ENCODE data around the gene PPP4R4.

Gene PPP4R4

DNA sequence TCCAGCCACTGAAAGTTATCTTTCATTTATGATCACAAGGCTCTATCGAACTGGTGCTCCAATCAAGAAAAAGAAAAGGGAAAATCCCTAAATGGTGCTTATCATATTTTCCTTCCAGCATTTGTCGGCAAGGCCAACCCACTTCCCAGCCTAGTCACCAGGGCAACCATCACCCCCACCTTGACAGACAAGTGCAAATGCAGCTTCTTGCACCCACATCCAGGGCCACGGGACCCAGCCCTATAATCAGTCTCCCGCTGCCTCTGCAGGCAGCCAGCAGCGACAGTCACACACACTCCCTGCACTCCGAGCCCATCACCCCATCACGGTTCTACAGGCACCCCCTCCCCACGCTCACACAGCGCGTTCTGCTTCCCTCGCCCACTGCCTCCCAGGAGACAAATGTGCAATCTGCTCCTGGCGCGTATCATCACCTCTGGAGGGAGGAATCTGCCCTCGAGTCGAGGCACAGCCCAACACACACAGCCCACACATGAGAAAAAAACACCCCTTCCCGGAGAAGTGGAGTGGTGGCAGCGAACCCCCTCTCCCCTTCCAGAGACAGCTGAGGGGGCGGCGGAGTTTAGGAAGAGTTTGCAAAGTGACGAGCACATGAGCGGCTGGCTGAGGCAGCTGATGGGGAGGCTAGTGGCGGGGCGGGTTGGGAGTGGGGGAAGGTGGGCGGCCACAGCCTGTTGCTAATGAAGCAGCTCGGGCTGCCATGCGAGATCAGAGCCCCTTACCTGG lies 9.3 kb upstream of the PPP4R4 start:
- in situ Hi-C loops (cut with HindIII; ENCODE audit: low sequenced_read_pairs), result no loop called here
- H3K4me3 ChIP-seq (ENCODE audit: low read depth, low read length), result no peak overlapping the region

GRCh38 chr14:94165744-94166143 lies 8.4 kb upstream of the PPP4R4 start:
- H3K4me3 ChIP-seq (ENCODE audit: low read depth, low read length), result no peak overlapping the region
- TF ChIP-seq, protein P1, sequence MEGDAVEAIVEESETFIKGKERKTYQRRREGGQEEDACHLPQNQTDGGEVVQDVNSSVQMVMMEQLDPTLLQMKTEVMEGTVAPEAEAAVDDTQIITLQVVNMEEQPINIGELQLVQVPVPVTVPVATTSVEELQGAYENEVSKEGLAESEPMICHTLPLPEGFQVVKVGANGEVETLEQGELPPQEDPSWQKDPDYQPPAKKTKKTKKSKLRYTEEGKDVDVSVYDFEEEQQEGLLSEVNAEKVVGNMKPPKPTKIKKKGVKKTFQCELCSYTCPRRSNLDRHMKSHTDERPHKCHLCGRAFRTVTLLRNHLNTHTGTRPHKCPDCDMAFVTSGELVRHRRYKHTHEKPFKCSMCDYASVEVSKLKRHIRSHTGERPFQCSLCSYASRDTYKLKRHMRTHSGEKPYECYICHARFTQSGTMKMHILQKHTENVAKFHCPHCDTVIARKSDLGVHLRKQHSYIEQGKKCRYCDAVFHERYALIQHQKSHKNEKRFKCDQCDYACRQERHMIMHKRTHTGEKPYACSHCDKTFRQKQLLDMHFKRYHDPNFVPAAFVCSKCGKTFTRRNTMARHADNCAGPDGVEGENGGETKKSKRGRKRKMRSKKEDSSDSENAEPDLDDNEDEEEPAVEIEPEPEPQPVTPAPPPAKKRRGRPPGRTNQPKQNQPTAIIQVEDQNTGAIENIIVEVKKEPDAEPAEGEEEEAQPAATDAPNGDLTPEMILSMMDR (IDR thresholded peaks at IDR 0.05; ENCODE audit: low read depth, low read length), result no peak
- DNase-seq (ENCODE audit: low read depth, low spot score), result no peak
- in situ Hi-C loops (cut with HindIII; ENCODE audit: low sequenced_read_pairs), result no loop called here

More for the DNA sequence above, 9.3 kb upstream of the PPP4R4 start:
- TF ChIP-seq, protein P1 (IDR thresholded peaks at IDR 0.05; ENCODE audit: low read depth, low read length), result no peak
- DNase-seq (ENCODE audit: low read depth, low spot score), result no peak

DNA sequence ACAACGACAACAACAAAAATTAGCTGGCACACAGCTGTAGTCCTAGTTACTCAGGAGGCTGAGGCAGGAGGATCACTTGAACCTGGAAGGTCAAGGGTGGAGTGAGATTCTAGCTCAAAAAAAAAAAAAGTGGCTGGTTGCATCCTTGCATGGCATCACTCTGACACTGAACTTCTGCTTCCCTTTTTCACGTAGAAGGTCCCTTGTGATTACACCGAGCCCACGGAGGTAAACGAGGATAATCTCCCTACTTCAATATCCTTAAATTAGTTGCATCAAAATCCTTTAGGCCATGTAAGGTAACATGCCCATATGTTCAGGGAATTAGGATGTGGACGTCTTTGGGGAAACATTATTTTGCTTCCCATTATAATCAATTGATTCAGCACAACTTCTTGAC lies 4.0 kb upstream of the PPP4R4 start:
- in situ Hi-C loops (cut with HindIII; ENCODE audit: low sequenced_read_pairs), result no loop called here
- DNase-seq (ENCODE audit: low read depth, low spot score), result no peak

DNA sequence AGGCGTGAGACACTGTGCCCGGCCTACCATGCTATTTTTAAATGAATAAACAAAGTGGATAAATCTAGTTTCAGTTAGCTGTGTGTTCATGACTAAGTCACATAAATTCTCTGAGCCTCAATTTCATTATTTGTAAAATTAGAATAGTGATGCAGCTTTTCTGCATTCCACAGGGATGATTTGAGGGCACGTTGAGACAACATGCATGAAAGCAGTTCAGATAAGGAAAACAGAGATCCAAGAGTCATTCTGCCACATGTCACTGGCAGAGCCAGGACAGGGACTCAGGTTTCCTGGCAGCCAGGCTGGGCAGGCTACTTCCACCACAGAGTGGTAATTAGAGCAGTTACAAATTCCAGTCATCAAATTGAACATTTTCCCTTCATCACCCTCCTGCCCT lies 2.9 kb upstream of the PPP4R4 start:
- no peak overlapping the region for H3K4me3 ChIP-seq (ENCODE audit: low read depth, low read length)
- DNase-seq (ENCODE audit: low read depth, low spot score), result no peak
- in situ Hi-C loops (cut with HindIII; ENCODE audit: low sequenced_read_pairs), result no loop called here
- TF ChIP-seq, protein P1 (IDR thresholded peaks at IDR 0.05; ENCODE audit: low read depth, low read length), result no peak

More for the DNA sequence above, 4.0 kb upstream of the PPP4R4 start:
- H3K4me3 ChIP-seq (ENCODE audit: low read depth, low read length), result no peak overlapping the region
- TF ChIP-seq, protein P1 (IDR thresholded peaks at IDR 0.05; ENCODE audit: low read depth, low read length), result no peak

DNA sequence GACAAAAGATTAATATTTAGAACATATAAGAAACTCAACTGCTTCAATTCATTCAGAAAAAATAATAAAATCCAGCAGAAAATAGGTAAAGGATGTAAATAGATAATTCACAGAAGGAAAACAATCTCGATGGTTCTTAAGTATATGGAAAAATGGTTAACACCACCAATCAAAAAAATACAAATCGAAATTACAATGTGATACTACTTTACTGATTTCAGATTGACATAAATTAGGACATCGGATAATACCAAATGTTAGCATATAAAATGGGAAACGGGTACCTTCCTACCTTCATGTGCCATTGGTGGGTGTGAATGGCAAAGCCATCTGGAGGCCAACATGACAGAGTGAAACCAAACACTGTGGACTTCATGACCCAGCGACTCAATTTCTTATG lies 1.6 kb upstream of the PPP4R4 start:
- TF ChIP-seq, protein P1 (IDR thresholded peaks at IDR 0.05; ENCODE audit: low read depth, low read length), result no peak
- H3K4me3 ChIP-seq (ENCODE audit: low read depth, low read length), result no peak overlapping the region
- no peak for DNase-seq (ENCODE audit: low read depth, low spot score)
- in situ Hi-C loops (cut with HindIII; ENCODE audit: low sequenced_read_pairs), result no loop called here

DNA sequence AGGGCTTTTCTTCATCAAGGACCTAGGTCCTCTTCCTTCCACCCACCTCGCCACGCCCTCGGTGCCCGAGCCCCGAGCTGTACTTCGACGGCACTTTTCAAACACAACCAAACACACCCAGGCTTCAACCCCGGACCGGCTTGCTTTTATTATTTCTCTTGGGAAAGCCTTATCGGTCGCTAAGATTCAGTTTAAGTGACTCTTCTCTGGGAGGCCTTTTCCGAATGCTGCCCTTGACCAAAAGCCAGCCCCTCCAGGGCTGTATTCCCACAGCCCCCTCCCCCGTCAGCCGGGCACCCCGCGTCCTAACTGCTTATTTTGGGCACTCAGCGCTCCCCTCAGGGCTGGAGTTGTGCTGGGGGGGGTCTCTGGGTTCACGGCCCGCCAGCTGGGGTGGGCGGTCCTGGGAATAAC lies 644 bp upstream of the PPP4R4 start:
- peak overlapping the region; percentile 49 for H3K4me3 ChIP-seq (ENCODE audit: low read depth, low read length)
- TF ChIP-seq, protein P1 (IDR thresholded peaks at IDR 0.05; ENCODE audit: low read depth, low read length), result no peak
- in situ Hi-C loops (cut with HindIII; ENCODE audit: low sequenced_read_pairs), result no loop called here
- DNase-seq (ENCODE audit: low read depth, low spot score), result no peak
